GM23338 (cell line): ENCODE results near the gene SH3RF3.

Experiments
- CTCF ChIP-seq, 2 experiments: fragments of 200-600 bp in 1 of 2; sonication (generic) in 1 of 2; conservative IDR thresholded peaks; 2 replicates each; pipeline versions ENCODE4 v1.5.1 to v1.6.1; 2016 to 2017; ENCODE audit warnings: antibody characterized with exemption in 2 of 2, low read depth in 2 of 2, mild to moderate bottlenecking in 2 of 2, moderate library complexity in 1 of 2
- EZH2 ChIP-seq: fragments of 200-600 bp; sonication (generic); IDR thresholded peaks from one replicate; pipeline ENCODE4 v1.8.0; 2017; ENCODE audit warnings: antibody characterized with exemption, mild to moderate bottlenecking, low read depth; ENCODE audit not compliant: unreplicated experiment
- POLR2AphosphoS5 ChIP-seq: IDR thresholded peaks from 2 replicates; pipeline ENCODE4 v1.6.1; 2016; ENCODE audit warnings: antibody characterized with exemption, low read depth
- REST ChIP-seq: IDR thresholded peaks from one replicate; pipeline ENCODE4 v1.6.1; 2018; ENCODE audit warnings: antibody characterized with exemption; ENCODE audit not compliant: unreplicated experiment

GRCh38 chr2:109135359-109136197, 6.6 kb downstream of the SH3RF3 start:
- no peak for TF ChIP-seq CTCF (conservative IDR thresholded peaks at IDR 0.05; ENCODE audit: low read depth in 2 of 2)
- no peak for TF ChIP-seq POLR2AphosphoS5
- TF ChIP-seq REST = no peak
- no peak for TF ChIP-seq EZH2
